ENCODE results near the gene TUBB4A. TPM values are rescaled to one million over a fixed set of nuclear protein-coding genes. Genes with fewer than 3 reads are reported as not detected.

Gene TUBB4A
- total RNA-seq, 1 experiment from 2014 or later = not detected

- H3K9me3 ChIP-seq (ENCODE audit: insufficient read depth, low read depth) = no peaks in the 10 kb centered on the region
- no peak for DNase-seq
- H3K9me2 ChIP-seq (ENCODE audit: insufficient read depth) = no peaks in the 10 kb centered on the region
- ChIA-PET CTCF (no interaction called here), POLR2A (ENCODE audit: unreplicated experiment) (interaction anchor here (0.6 kb wide), 1 partner anchor 226 kb away, joined by 5 read pairs; no protein-coding TSS in a partner anchor)
- no peaks in the 10 kb centered on the region for H3K4me1 ChIP-seq (replicated peaks; ENCODE audit: insufficient read depth)
- no TSS peak for BruUV-seq (replicated peaks)
- no peaks in the 10 kb centered on the region for H3K79me2 ChIP-seq (ENCODE audit: low read depth)
- H2AFZ ChIP-seq = no peak overlapping the region
- H3K27me3 ChIP-seq (ENCODE audit: insufficient read depth, low read depth) = no peaks in the 10 kb centered on the region
- no peak overlapping the region for H3K4me2 ChIP-seq
- H4K20me1 ChIP-seq (ENCODE audit: insufficient read depth) = no peaks in the 10 kb centered on the region
- no peaks in the 10 kb centered on the region for H3K36me3 ChIP-seq (ENCODE audit: low read depth)
- H3K4me3 ChIP-seq = no peak overlapping the region
- H3K27ac ChIP-seq = no peak overlapping the region
- intact Hi-C loops (cut with micrococcal nuclease; ENCODE audit: unreplicated experiment) = no loop called here
- no peaks in the 10 kb centered on the region for H3F3A ChIP-seq (ENCODE audit: insufficient read depth, low read depth)
- TF ChIP-seq CTCF (conservative IDR thresholded peaks at IDR 0.05) (no peak), EZH2 (IDR thresholded peaks at IDR 0.05; ENCODE audit: low read depth) (no peak)
Observed at GRCh38 chr19:6521718-6522646, 19.9 kb upstream of the TUBB4A start.

- Histone ChIP-seq H2AFZ (no peak overlapping the region), H3K9me2 (ENCODE audit: insufficient read depth) (no peaks in the 10 kb centered on the region), H3K79me2 (ENCODE audit: low read depth) (no peaks in the 10 kb centered on the region), H3K27me3 (ENCODE audit: insufficient read depth, low read depth) (no peaks in the 10 kb centered on the region), H3K4me2 (no peak overlapping the region), H4K20me1 (ENCODE audit: insufficient read depth) (no peaks in the 10 kb centered on the region), H3K36me3 (ENCODE audit: low read depth) (no peaks in the 10 kb centered on the region), H3K27ac (no peak overlapping the region), H3K9me3 (ENCODE audit: insufficient read depth, low read depth) (no peaks in the 10 kb centered on the region), H3K4me3 (no peak overlapping the region), H3K4me1 (replicated peaks; ENCODE audit: insufficient read depth) (no peaks in the 10 kb centered on the region), H3F3A (ENCODE audit: insufficient read depth, low read depth) (no peaks in the 10 kb centered on the region)
- BruUV-seq (replicated peaks) = no TSS peak
- ChIA-PET CTCF (interaction anchor here (0.6 kb wide), 1 partner anchor 12 kb away, joined by 3 read pairs; no protein-coding TSS in a partner anchor), POLR2A (ENCODE audit: unreplicated experiment) (no interaction called here)
- no peak for DNase-seq
- TF ChIP-seq EZH2 (IDR thresholded peaks at IDR 0.05; ENCODE audit: low read depth) (no peak), CTCF (conservative IDR thresholded peaks at IDR 0.05) (no peak)
- intact Hi-C loops (cut with micrococcal nuclease; ENCODE audit: unreplicated experiment) = no loop called here
Observed at GRCh38 chr19:6519289-6519688, 17.2 kb upstream of the TUBB4A start.

- Histone ChIP-seq H3K4me3 (no peak overlapping the region), H2AFZ (no peak overlapping the region), H3K27ac (no peak overlapping the region), H3K36me3 (ENCODE audit: low read depth) (no peaks in the 10 kb centered on the region), H3K9me3 (ENCODE audit: insufficient read depth, low read depth) (no peaks in the 10 kb centered on the region), H3K79me2 (ENCODE audit: low read depth) (no peaks in the 10 kb centered on the region), H4K20me1 (ENCODE audit: insufficient read depth) (no peaks in the 10 kb centered on the region), H3F3A (ENCODE audit: insufficient read depth, low read depth) (no peaks in the 10 kb centered on the region), H3K4me2 (no peak overlapping the region), H3K9me2 (ENCODE audit: insufficient read depth) (no peaks in the 10 kb centered on the region), H3K27me3 (ENCODE audit: insufficient read depth, low read depth) (no peaks in the 10 kb centered on the region), H3K4me1 (replicated peaks; ENCODE audit: insufficient read depth) (no peaks in the 10 kb centered on the region)
- DNase-seq = no peak
- intact Hi-C loops (cut with micrococcal nuclease; ENCODE audit: unreplicated experiment) = no loop called here
- TF ChIP-seq EZH2 (IDR thresholded peaks at IDR 0.05; ENCODE audit: low read depth) (no peak), CTCF (conservative IDR thresholded peaks at IDR 0.05) (no peak)
- ChIA-PET CTCF (interaction anchor here (0.7 kb wide), 1 partner anchor 38 kb away, joined by 3 read pairs; no protein-coding TSS in a partner anchor), POLR2A (ENCODE audit: unreplicated experiment) (no interaction called here)
- BruUV-seq (replicated peaks) = no TSS peak
Observed at GRCh38 chr19:6518145-6518911, 16.2 kb upstream of the TUBB4A start.
